GM10248 (cell line): ENCODE results near the gene C14orf93.

Experiments
- CTCF ChIA-PET: fragments of 300-600 bp; sonication (Branson Sonifier 250); formaldehyde crosslinking; extraction: SDS; loops from one replicate; lab custom pipeline; 2021; ENCODE audit warnings: antibody characterized with exemption; lab: Yijun Ruan, JAX
- POLR2A ChIA-PET: fragments of 350-650 bp; sonication (Branson Sonifier 250); formaldehyde crosslinking; extraction: SDS; loops from one replicate; lab custom pipeline; 2020; ENCODE audit warnings: antibody characterized with exemption; lab: Yijun Ruan, JAX
- DNase-seq: peaks from one replicate; pipeline ENCODE4 v3.0.0; 2012; ENCODE audit errors: extremely low spot score
- CTCF ChIP-seq: IDR thresholded peaks from 2 replicates; pipeline ENCODE4 v1.5.1; 2012; ENCODE audit warnings: mild to moderate bottlenecking, low read depth; ENCODE audit errors: extremely low read depth, missing control alignments, control extremely low read depth

C14orf93 gene

GRCh38 chr14:23009939-23010726, at the start of gene C14orf93:
Gene C14orf93 (minus strand): TSS chr14:23010143. CDS start chr14:22999023, 11,120 bp downstream.
- CTCF ChIA-PET: interaction anchor here (0.8 to 5.9 kb wide), 3 partner anchors 24 to 38 kb away, joined by 3 to 41 read pairs (median 9); partner anchors contain the start of gene AJUBA
- TF ChIP-seq CTCF: no peak
- peak; percentile 92 for DNase-seq
- POLR2A ChIA-PET: no interaction called here

- no peak for TF ChIP-seq CTCF
- no peak for DNase-seq
- POLR2A ChIA-PET: interaction anchor here (1.0 to 1.3 kb wide), 3 partner anchors 10 to 72 kb away, joined by 4 to 5 read pairs (median 5); partner anchors contain the start of genes ACIN1 and C14orf119
- CTCF ChIA-PET: interaction anchor here (0.7 to 24.2 kb wide), 36 partner anchors 9 to 488 kb away, joined by 3 to 834 read pairs (median 5); partner anchors contain the start of genes ACIN1, AJUBA, C14orf119 and PABPN1
Observed at GRCh38 chr14:23058654-23059504, 48.9 kb upstream of the C14orf93 start.

GRCh38 chr14:23057757-23058653, 48.1 kb upstream of the C14orf93 start:
- DNase-seq: peak; percentile 90
- TF ChIP-seq CTCF: peak; percentile 96
- ChIA-PET POLR2A (interaction anchor here (1.0 to 1.3 kb wide), 2 partner anchors 11 to 71 kb away, joined by 5 read pairs; no protein-coding TSS in a partner anchor), CTCF (interaction anchor here (0.7 to 24.2 kb wide), 46 partner anchors 9 to 501 kb away, joined by 3 to 834 read pairs (median 5); partner anchors contain the start of genes ACIN1, AJUBA, C14orf119 and PABPN1)

- CTCF ChIA-PET: interaction anchor here (0.7 to 24.2 kb wide), 56 partner anchors 10 to 500 kb away, joined by 3 to 834 read pairs (median 5); partner anchors contain the start of genes ACIN1, AJUBA, C14orf119 and PABPN1
- DNase-seq: peak; percentile 87
- POLR2A ChIA-PET: interaction anchor here (1.0 to 1.3 kb wide), 2 partner anchors 12 to 71 kb away, joined by 5 read pairs; no protein-coding TSS in a partner anchor
- TF ChIP-seq CTCF: no peak
Observed at GRCh38 chr14:23056956-23057756, 47.2 kb upstream of the C14orf93 start, which contains the start of gene CDH24. Gene CDH24 (minus strand): TSS chr14:23057520. CDS start chr14:23055733, 1,787 bp downstream.
